Measurements from ENCODE around the gene PEDS1. TPM values are rescaled to one million over a fixed set of nuclear protein-coding genes. Genes with fewer than 3 reads are reported as not detected.
A peak's percentile ranks its signal among the peaks of the same experiment; 100 is the strongest.
"Not testable (repeated sequence)": the region's sequence is repeated elsewhere in the genome, so short reads cannot be mapped to it uniquely, and the experiment has no call there.

The PEDS1 gene
- total RNA-seq, 2 experiments from 2014 or later = 27.9 to 31.3 TPM

GRCh38 chr20:50170549-50171220, 17.2 kb upstream of the PEDS1 start:
- Mint-ChIP-seq H3K36me3 (ENCODE audit: low read depth) (no peaks in the 10 kb centered on the region), H3K27me3 (peaks cover 11% of the 10 kb centered on the region), H3K4me1 (peaks cover 19% of the 10 kb centered on the region), H3K9me3 (peaks cover 2% of the 10 kb centered on the region), H3K27ac (no peak overlapping the region), H3K4me3 (no peak overlapping the region)
- POLR2A ChIA-PET = no interaction called here
- CTCF ChIA-PET = interaction anchor here (0.6 to 3.1 kb wide), 7 partner anchors 15 to 291 kb away, joined by 3 to 19 read pairs (median 6); no protein-coding TSS in a partner anchor
- no peak for DNase-seq

- H3K27ac Mint-ChIP-seq = no peak overlapping the region
- ChIA-PET POLR2A (interaction anchor here (0.6 to 0.7 kb wide), 2 partner anchors 50 to 190 kb away, joined by 3 to 4 read pairs; no protein-coding TSS in a partner anchor), CTCF (interaction anchor here (0.6 to 4.8 kb wide), 22 partner anchors 9 to 318 kb away, joined by 3 to 32 read pairs (median 4); partner anchors contain the start of gene PEDS1)
- H3K27me3 Mint-ChIP-seq = peaks cover 11% of the 10 kb centered on the region
- peaks cover 22% of the 10 kb centered on the region for H3K4me1 Mint-ChIP-seq
- H3K36me3 Mint-ChIP-seq (ENCODE audit: low read depth) = no peaks in the 10 kb centered on the region
- H3K9me3 Mint-ChIP-seq = peaks cover 2% of the 10 kb centered on the region
- H3K4me3 Mint-ChIP-seq = no peak overlapping the region
- DNase-seq = peak; percentile 82
These were observed 15.9 kb upstream of the PEDS1 start for GRCh38 chr20:50169329-50169823.

- Mint-ChIP-seq H3K9me3 (peaks cover 2% of the 10 kb centered on the region), H3K27me3 (peaks cover 2% of the 10 kb centered on the region), H3K4me3 (peak overlapping the region; percentile 32), H3K36me3 (ENCODE audit: low read depth) (no peaks in the 10 kb centered on the region), H3K4me1 (peaks cover 14% of the 10 kb centered on the region), H3K27ac (peak overlapping the region; percentile 85)
- ChIA-PET CTCF (interaction anchor here (0.6 to 4.8 kb wide), 9 partner anchors 13 to 627 kb away, joined by 3 to 32 read pairs (median 3); partner anchors contain the start of gene PEDS1), POLR2A (interaction anchor here (0.7 to 1.4 kb wide), 2 partner anchors 12 to 43 kb away, joined by 3 read pairs; no protein-coding TSS in a partner anchor)
- peak; percentile 72 for DNase-seq
These were observed 12.4 kb upstream of the PEDS1 start for GRCh38 chr20:50165684-50166554.

- no peaks in the 10 kb centered on the region for H3K36me3 Mint-ChIP-seq (ENCODE audit: low read depth)
- H3K4me3 Mint-ChIP-seq = no peak overlapping the region
- H3K4me1 Mint-ChIP-seq = peaks cover 11% of the 10 kb centered on the region
- ChIA-PET CTCF (no interaction called here), POLR2A (no interaction called here)
- H3K9me3 Mint-ChIP-seq = no peaks in the 10 kb centered on the region
- no peak overlapping the region for H3K27ac Mint-ChIP-seq
- DNase-seq = no peak
- H3K27me3 Mint-ChIP-seq = no peaks in the 10 kb centered on the region
These were observed 10.2 kb upstream of the PEDS1 start for GRCh38 chr20:50163570-50164317.

GRCh38 chr20:50161494-50161893, 8.0 kb upstream of the PEDS1 start:
- DNase-seq; H3K27me3 Mint-ChIP-seq; POLR2A ChIA-PET; CTCF ChIA-PET; H3K36me3 Mint-ChIP-seq (ENCODE audit: low read depth); H3K27ac Mint-ChIP-seq; H3K9me3 Mint-ChIP-seq; H3K4me3 Mint-ChIP-seq: not testable (repeated sequence)
- H3K4me1 Mint-ChIP-seq = peaks cover 11% of the 10 kb centered on the region

- H3K36me3 Mint-ChIP-seq (ENCODE audit: low read depth) = peaks cover 23% of the 10 kb centered on the region
- H3K4me3 Mint-ChIP-seq = peak overlapping the region; percentile 90
- no peaks in the 10 kb centered on the region for H3K9me3 Mint-ChIP-seq
- no peaks in the 10 kb centered on the region for H3K27me3 Mint-ChIP-seq
- peaks cover 55% of the 10 kb centered on the region for H3K4me1 Mint-ChIP-seq
- DNase-seq = no peak
- ChIA-PET CTCF (interaction anchor here (0.6 to 3.7 kb wide), 15 partner anchors 9 to 311 kb away, joined by 3 to 32 read pairs (median 5); partner anchors contain the start of gene UBE2V1), POLR2A (interaction anchor here (0.9 kb wide), 2 partner anchors 40 to 340 kb away, joined by 3 read pairs; partner anchors contain the start of gene UBE2V1)
- peak overlapping the region; percentile 91 for H3K27ac Mint-ChIP-seq
These were observed 397 bp downstream of the PEDS1 start for GRCh38 chr20:50153153-50153499.

GRCh38 chr20:50152394-50153152, 950 bp downstream of the PEDS1 start:
- CTCF ChIA-PET = interaction anchor here (0.6 to 3.7 kb wide), 13 partner anchors 9 to 312 kb away, joined by 3 to 32 read pairs (median 5); partner anchors contain the start of gene UBE2V1
- Mint-ChIP-seq H3K27me3 (no peaks in the 10 kb centered on the region), H3K4me1 (peaks cover 60% of the 10 kb centered on the region), H3K4me3 (peak overlapping the region; percentile 90), H3K9me3 (no peaks in the 10 kb centered on the region), H3K36me3 (ENCODE audit: low read depth) (peaks cover 26% of the 10 kb centered on the region), H3K27ac (peak overlapping the region; percentile 91)
- no peak for DNase-seq
- POLR2A ChIA-PET = interaction anchor here (0.6 to 0.9 kb wide), 2 partner anchors 19 to 339 kb away, joined by 3 read pairs; no protein-coding TSS in a partner anchor

GRCh38 chr20:50151034-50151743, 2.3 kb downstream of the PEDS1 start:
- H3K36me3 Mint-ChIP-seq (ENCODE audit: low read depth) = peaks cover 38% of the 10 kb centered on the region
- DNase-seq = no peak
- CTCF ChIA-PET = interaction anchor here (1.3 to 3.7 kb wide), 3 partner anchors 16 to 40 kb away, joined by 4 to 32 read pairs (median 6); no protein-coding TSS in a partner anchor
- H3K9me3 Mint-ChIP-seq = no peaks in the 10 kb centered on the region
- H3K4me3 Mint-ChIP-seq = no peak overlapping the region
- peaks cover 74% of the 10 kb centered on the region for H3K4me1 Mint-ChIP-seq
- peak overlapping the region; percentile 77 for H3K27ac Mint-ChIP-seq
- POLR2A ChIA-PET = no interaction called here
- no peaks in the 10 kb centered on the region for H3K27me3 Mint-ChIP-seq

- ChIA-PET CTCF (interaction anchor here (1.0 to 1.4 kb wide), 3 partner anchors 29 to 44 kb away, joined by 3 to 4 read pairs (median 3); no protein-coding TSS in a partner anchor), POLR2A (no interaction called here)
- H3K4me1 Mint-ChIP-seq = peaks cover 80% of the 10 kb centered on the region
- H3K9me3 Mint-ChIP-seq = no peaks in the 10 kb centered on the region
- no peak for DNase-seq
- peaks cover 42% of the 10 kb centered on the region for H3K36me3 Mint-ChIP-seq (ENCODE audit: low read depth)
- H3K27me3 Mint-ChIP-seq = no peaks in the 10 kb centered on the region
- H3K4me3 Mint-ChIP-seq = no peak overlapping the region
- H3K27ac Mint-ChIP-seq = peak overlapping the region; percentile 98
These were observed 3.9 kb downstream of the PEDS1 start for GRCh38 chr20:50149481-50150254.

GRCh38 chr20:50146732-50147662, 6.5 kb downstream of the PEDS1 start:
- H3K9me3 Mint-ChIP-seq = no peaks in the 10 kb centered on the region
- H3K4me3 Mint-ChIP-seq = peak overlapping the region; percentile 72
- peaks cover 47% of the 10 kb centered on the region for H3K36me3 Mint-ChIP-seq (ENCODE audit: low read depth)
- ChIA-PET POLR2A (interaction anchor here (0.6 kb wide), 1 partner anchor 21 kb away, joined by 3 read pairs; no protein-coding TSS in a partner anchor), CTCF (interaction anchor here (1.0 to 1.8 kb wide), 8 partner anchors 8 to 337 kb away, joined by 3 to 8 read pairs (median 5); no protein-coding TSS in a partner anchor)
- peaks cover 75% of the 10 kb centered on the region for H3K4me1 Mint-ChIP-seq
- peak overlapping the region; percentile 98 for H3K27ac Mint-ChIP-seq
- peak; percentile 88 for DNase-seq
- no peaks in the 10 kb centered on the region for H3K27me3 Mint-ChIP-seq
